Measurements from ENCODE around the gene RHEBL1.

RHEBL1 gene

DNA sequence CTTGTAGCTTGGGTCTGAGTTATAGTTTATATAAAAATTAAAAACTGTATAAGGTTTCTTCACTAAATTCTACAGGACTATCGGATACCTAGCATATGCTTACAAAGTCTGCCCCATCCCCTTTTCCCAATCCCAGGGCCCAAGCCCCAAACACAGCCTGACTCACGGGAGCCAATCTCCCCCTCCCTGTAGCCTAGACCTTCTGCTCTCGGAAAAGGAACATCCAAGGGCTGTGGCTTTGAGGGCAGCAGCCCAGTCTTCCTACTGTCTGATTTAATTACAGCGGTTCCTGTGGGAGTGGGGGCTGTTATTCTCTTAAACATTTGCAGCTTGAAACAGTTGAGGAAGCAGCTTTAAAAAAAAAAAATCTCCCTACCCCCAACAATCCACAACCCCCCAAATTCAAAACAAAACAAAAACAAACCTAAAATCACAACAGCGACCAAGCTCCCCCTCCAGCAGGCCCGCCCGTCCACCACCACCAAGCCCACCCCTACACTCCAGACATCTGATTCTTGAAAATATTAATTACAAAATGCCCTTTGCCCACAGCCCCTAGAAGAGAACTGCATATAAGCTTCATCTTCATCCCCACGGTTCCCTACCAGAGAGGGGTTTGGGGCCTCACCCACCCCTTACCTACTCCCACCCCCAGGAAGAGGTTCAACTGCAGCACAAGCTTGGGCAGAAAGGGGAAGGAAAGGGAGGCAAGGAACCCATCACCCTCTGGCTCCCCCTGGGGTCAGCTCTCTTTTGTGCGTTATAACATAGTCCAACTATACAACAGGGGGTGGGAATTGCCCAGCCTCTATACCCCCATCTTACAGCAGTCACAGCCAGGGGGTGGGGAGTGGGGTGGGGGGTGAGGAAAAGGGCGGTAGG, 50.1 kb downstream of the RHEBL1 start:
- DNase-seq (ENCODE audit: low spot score): peak; percentile 26

- DNase-seq (ENCODE audit: low spot score): no peak
These were observed 50.7 kb downstream of the RHEBL1 start for GRCh38 chr12:49019120-49019430.

GRCh38 chr12:49018261-49019119, 51.3 kb downstream of the RHEBL1 start, which contains the start of gene PRKAG1:
TSS of gene PRKAG1 (minus strand) at chr12:49018776. CDS start at chr12:49018740, 36 bp downstream.
- DNase-seq (ENCODE audit: low spot score): peak; percentile 96

DNA sequence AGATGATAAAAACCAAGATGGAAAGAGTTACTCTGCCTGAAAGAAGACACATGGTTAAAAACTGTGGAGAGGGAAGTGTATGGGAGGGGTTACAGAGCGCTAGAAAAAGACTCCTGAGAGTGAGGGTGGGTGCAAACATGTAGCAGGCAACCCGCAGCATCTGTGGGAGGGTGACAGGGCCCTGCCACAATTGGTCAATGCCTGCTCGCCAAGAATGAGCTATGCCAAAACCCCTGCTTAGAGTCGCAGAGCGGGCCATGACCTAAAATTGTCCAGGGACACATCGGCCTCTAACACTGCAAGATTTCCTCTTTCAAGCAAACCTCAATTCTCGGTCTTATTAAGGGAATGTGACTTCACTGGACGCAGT, 51.9 kb downstream of the RHEBL1 start:
- no peak for DNase-seq (ENCODE audit: low spot score)

DNA sequence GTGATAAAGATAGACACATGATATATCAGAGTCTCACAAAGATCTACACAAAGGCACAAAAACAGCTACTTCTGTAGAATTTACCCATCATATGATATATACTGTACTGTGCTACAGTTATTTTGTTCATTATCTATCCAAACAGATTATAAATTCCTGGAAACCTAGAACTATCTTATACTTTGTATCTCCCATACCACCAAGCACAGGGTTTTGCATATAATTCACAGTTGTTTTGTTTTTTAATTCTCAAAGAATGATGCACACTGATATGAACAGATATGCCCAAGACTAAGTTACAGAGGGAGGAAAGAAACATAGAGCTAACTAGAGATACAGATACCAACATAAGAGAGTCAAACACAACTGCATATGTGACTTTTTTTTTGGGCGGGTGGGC, 54.6 kb downstream of the RHEBL1 start:
- DNase-seq (ENCODE audit: low spot score): peak; percentile 13
